ENCODE measurements around the gene DNMT3L.

DNA sequence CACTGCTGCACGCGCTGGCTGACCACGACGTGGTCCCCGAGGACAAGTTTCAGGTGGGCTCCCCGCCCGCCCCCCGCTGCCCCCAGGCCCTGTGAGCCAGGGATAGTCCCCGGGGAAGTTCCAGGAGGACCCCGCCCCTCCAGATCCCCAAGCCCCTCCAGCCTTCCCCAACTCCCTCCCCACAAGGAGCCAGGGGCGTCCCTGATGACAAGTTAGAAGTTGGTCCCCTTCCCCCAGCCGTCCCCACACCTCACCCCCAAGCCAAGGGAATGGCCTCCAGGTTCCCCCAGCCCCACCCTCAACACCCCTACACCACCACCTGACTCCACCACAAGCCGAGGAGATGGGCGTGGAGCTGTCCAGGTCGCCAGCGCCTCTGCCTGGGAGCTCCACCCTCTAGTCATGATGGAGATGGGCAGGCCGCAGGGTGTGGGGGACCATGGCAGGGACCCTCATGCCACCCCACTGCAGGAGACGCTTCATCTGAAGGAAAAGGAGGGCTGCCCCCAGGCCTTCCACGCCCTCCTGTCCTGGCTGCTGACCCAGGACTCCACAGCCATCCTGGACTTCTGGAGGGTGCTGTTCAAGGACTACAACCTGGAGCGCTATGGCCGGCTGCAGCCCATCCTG, 24.5 kb upstream of the DNMT3L start:
- TF ChIP-seq, protein P1, sequence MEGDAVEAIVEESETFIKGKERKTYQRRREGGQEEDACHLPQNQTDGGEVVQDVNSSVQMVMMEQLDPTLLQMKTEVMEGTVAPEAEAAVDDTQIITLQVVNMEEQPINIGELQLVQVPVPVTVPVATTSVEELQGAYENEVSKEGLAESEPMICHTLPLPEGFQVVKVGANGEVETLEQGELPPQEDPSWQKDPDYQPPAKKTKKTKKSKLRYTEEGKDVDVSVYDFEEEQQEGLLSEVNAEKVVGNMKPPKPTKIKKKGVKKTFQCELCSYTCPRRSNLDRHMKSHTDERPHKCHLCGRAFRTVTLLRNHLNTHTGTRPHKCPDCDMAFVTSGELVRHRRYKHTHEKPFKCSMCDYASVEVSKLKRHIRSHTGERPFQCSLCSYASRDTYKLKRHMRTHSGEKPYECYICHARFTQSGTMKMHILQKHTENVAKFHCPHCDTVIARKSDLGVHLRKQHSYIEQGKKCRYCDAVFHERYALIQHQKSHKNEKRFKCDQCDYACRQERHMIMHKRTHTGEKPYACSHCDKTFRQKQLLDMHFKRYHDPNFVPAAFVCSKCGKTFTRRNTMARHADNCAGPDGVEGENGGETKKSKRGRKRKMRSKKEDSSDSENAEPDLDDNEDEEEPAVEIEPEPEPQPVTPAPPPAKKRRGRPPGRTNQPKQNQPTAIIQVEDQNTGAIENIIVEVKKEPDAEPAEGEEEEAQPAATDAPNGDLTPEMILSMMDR (IDR thresholded peaks at IDR 0.05), result no peak
- no peak for TF ChIP-seq POLR2A (IDR thresholded peaks at IDR 0.05)
